Stimulated activated memory B cell treated with anti-CD40 and anti-IgM and Interleukin-4, amounts not matched to agents 10 μg/mL and 1 μg/mL and 100 μg/mL, for 72 hours (primary cell): ENCODE results near the gene NFS1.
"Not testable (repeated sequence)": the region's sequence is repeated elsewhere in the genome, so short reads cannot be mapped to it uniquely, and the experiment has no call there.

ENCODE experiments used
- ATAC-seq: fragments of 150-1000 bp; cut with Tn5 transposase; 2 replicates; pipeline ENCODE4 v1.10.0; 2021
- H3K27ac Mint-ChIP-seq: one replicate; pipeline ENCODE4 v1.8.0; 2022; ENCODE audit warnings: mild to moderate bottlenecking, mixed read lengths
- H3K27me3 Mint-ChIP-seq: one replicate; pipeline ENCODE4 v1.8.0; 2022; ENCODE audit warnings: mixed read lengths
- H3K36me3 Mint-ChIP-seq: one replicate; pipeline ENCODE4 v1.8.0; 2022; ENCODE audit warnings: mixed read lengths
- H3K4me1 Mint-ChIP-seq: one replicate; pipeline ENCODE4 v1.8.0; 2022; ENCODE audit warnings: mixed read lengths
- H3K4me3 Mint-ChIP-seq: one replicate; pipeline ENCODE4 v1.8.0; 2022; ENCODE audit warnings: mild to moderate bottlenecking, moderate library complexity, mixed read lengths
- H3K9me3 Mint-ChIP-seq: one replicate; pipeline ENCODE4 v1.8.0; 2022; ENCODE audit warnings: mixed read lengths

Gene NFS1

GRCh38 chr20:35731862-35732643 lies 32.9 kb upstream of the NFS1 start:
- H3K36me3 Mint-ChIP-seq, result peaks cover 42% of the 10 kb centered on the region
- H3K4me3 Mint-ChIP-seq, result no peak overlapping the region
- no peak overlapping the region for H3K27ac Mint-ChIP-seq
- H3K9me3 Mint-ChIP-seq, result no peaks in the 10 kb centered on the region
- no peaks in the 10 kb centered on the region for H3K27me3 Mint-ChIP-seq
- no peak for ATAC-seq
- H3K4me1 Mint-ChIP-seq, result peaks cover 35% of the 10 kb centered on the region

GRCh38 chr20:35731469-35731788 lies 32.3 kb upstream of the NFS1 start:
- Mint-ChIP-seq H3K27me3 (no peaks in the 10 kb centered on the region), H3K9me3 (no peaks in the 10 kb centered on the region), H3K27ac (no peak overlapping the region), H3K4me3 (no peak overlapping the region), H3K36me3 (peaks cover 48% of the 10 kb centered on the region), H3K4me1 (peaks cover 34% of the 10 kb centered on the region)
- no peak for ATAC-seq

- no peak overlapping the region for H3K4me3 Mint-ChIP-seq
Observed at GRCh38 chr20:35730583-35731468, 31.7 kb upstream of the NFS1 start.

GRCh38 chr20:35729836-35730582 lies 30.9 kb upstream of the NFS1 start:
- Mint-ChIP-seq H3K9me3 (no peaks in the 10 kb centered on the region), H3K4me3 (no peak overlapping the region), H3K36me3 (peaks cover 50% of the 10 kb centered on the region), H3K27me3 (no peaks in the 10 kb centered on the region), H3K4me1 (peaks cover 25% of the 10 kb centered on the region), H3K27ac (no peak overlapping the region)
- no peak for ATAC-seq

More at GRCh38 chr20:35730583-35731468, 31.7 kb upstream of the NFS1 start:
- H3K27me3 Mint-ChIP-seq, result no peaks in the 10 kb centered on the region
- H3K9me3 Mint-ChIP-seq, result no peaks in the 10 kb centered on the region
- H3K4me1 Mint-ChIP-seq, result peaks cover 28% of the 10 kb centered on the region
- H3K36me3 Mint-ChIP-seq, result peaks cover 46% of the 10 kb centered on the region
- no peak overlapping the region for H3K27ac Mint-ChIP-seq
- no peak for ATAC-seq

- H3K9me3 Mint-ChIP-seq, result no peaks in the 10 kb centered on the region
- no peaks in the 10 kb centered on the region for H3K27me3 Mint-ChIP-seq
- ATAC-seq, result no peak
- H3K4me1 Mint-ChIP-seq, result peaks cover 21% of the 10 kb centered on the region
- peaks cover 51% of the 10 kb centered on the region for H3K36me3 Mint-ChIP-seq
- no peak overlapping the region for H3K27ac Mint-ChIP-seq
- H3K4me3 Mint-ChIP-seq, result no peak overlapping the region
Observed at GRCh38 chr20:35729283-35729807, 30.2 kb upstream of the NFS1 start.

- no peak overlapping the region for H3K27ac Mint-ChIP-seq
- peaks cover 50% of the 10 kb centered on the region for H3K36me3 Mint-ChIP-seq
- ATAC-seq, result no peak
Observed at GRCh38 chr20:35726842-35727711, 27.9 kb upstream of the NFS1 start.

GRCh38 chr20:35724321-35725230 lies 25.4 kb upstream of the NFS1 start:
- Mint-ChIP-seq H3K4me3 (no peak overlapping the region), H3K27me3 (no peaks in the 10 kb centered on the region), H3K9me3 (no peaks in the 10 kb centered on the region), H3K27ac (no peak overlapping the region), H3K36me3 (peaks cover 59% of the 10 kb centered on the region), H3K4me1 (peaks cover 6% of the 10 kb centered on the region)
- no peak for ATAC-seq

More at GRCh38 chr20:35726842-35727711, 27.9 kb upstream of the NFS1 start:
- Mint-ChIP-seq H3K9me3 (no peaks in the 10 kb centered on the region), H3K4me3 (no peak overlapping the region), H3K27me3 (no peaks in the 10 kb centered on the region), H3K4me1 (peaks cover 5% of the 10 kb centered on the region)

- ATAC-seq, H3K4me1 Mint-ChIP-seq, H3K4me3 Mint-ChIP-seq, H3K9me3 Mint-ChIP-seq, H3K27me3 Mint-ChIP-seq, H3K27ac Mint-ChIP-seq: not testable (repeated sequence)
- peaks cover 59% of the 10 kb centered on the region for H3K36me3 Mint-ChIP-seq
Observed at GRCh38 chr20:35723652-35724320, 24.6 kb upstream of the NFS1 start.

GRCh38 chr20:35723275-35723639 lies 24.1 kb upstream of the NFS1 start:
- ATAC-seq, H3K4me3 Mint-ChIP-seq, H3K4me1 Mint-ChIP-seq: not testable (repeated sequence)

GRCh38 chr20:35721621-35722020 lies 22.5 kb upstream of the NFS1 start:
- Mint-ChIP-seq H3K4me3 (no peak overlapping the region), H3K4me1 (peaks cover 6% of the 10 kb centered on the region), H3K9me3 (no peaks in the 10 kb centered on the region), H3K27me3 (no peaks in the 10 kb centered on the region), H3K36me3 (peaks cover 62% of the 10 kb centered on the region), H3K27ac (no peak overlapping the region)
- ATAC-seq, result no peak

More at GRCh38 chr20:35723275-35723639, 24.1 kb upstream of the NFS1 start:
- peaks cover 61% of the 10 kb centered on the region for H3K36me3 Mint-ChIP-seq
- not testable (repeated sequence) for H3K9me3 Mint-ChIP-seq, H3K27me3 Mint-ChIP-seq, H3K27ac Mint-ChIP-seq

GRCh38 chr20:35721219-35721618 lies 22.1 kb upstream of the NFS1 start:
- peaks cover 6% of the 10 kb centered on the region for H3K4me1 Mint-ChIP-seq
- peaks cover 61% of the 10 kb centered on the region for H3K36me3 Mint-ChIP-seq
- H3K27me3 Mint-ChIP-seq, result no peaks in the 10 kb centered on the region
- no peak overlapping the region for H3K4me3 Mint-ChIP-seq
- no peak overlapping the region for H3K27ac Mint-ChIP-seq
- ATAC-seq, result no peak
- H3K9me3 Mint-ChIP-seq, result no peaks in the 10 kb centered on the region

GRCh38 chr20:35720165-35721123 lies 21.3 kb upstream of the NFS1 start:
- ATAC-seq, result no peak
- no peaks in the 10 kb centered on the region for H3K27me3 Mint-ChIP-seq
- H3K27ac Mint-ChIP-seq, result no peak overlapping the region
- peaks cover 65% of the 10 kb centered on the region for H3K36me3 Mint-ChIP-seq
- no peak overlapping the region for H3K4me3 Mint-ChIP-seq
- H3K9me3 Mint-ChIP-seq, result no peaks in the 10 kb centered on the region
- H3K4me1 Mint-ChIP-seq, result peaks cover 12% of the 10 kb centered on the region
